Thyroid gland (tissue), 4 donors: ENCODE measurements around the gene ADAT3.

ENCODE experiments used
- POLR2A ChIP-seq, 2 donors: fragments of 450-650 bp; IDR thresholded peaks; one replicate each; pipeline ENCODE4 v1.6.1; 2017; ENCODE audit warnings: antibody characterized with exemption in 2 of 2, mild to moderate bottlenecking in 2 of 2, moderate library complexity in 1 of 2
- TF ChIP-seq, protein P1 (sequence below), 6 experiments: fragments of 200-600 bp in 3 of 6; fragments of 450-650 bp in 3 of 6; sonication (generic) in 3 of 6; IDR thresholded peaks; one replicate each; pipeline ENCODE4 v1.5.1; 2016 to 2019; ENCODE audit warnings: antibody characterized with exemption in 6 of 6, mild to moderate bottlenecking in 2 of 6, inconsistent platforms in 1 of 6, moderate library complexity in 1 of 6

DNA sequence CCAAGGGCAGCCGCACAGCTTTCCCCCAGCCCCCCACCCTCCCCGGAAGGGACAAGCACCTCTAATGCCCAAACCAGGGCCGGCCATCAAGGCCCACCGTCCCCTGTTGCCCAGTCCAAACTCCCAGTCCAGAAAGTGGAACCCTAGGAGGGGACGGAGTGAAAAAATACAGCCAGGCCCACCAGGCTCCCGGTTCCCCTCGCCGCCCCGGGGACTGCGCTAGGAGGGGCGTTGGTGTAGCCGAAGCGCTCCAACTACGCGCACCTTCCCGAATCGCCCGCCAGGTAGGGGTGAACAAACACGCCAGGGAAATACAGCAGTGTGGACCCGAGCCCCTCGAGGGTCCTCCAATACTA is 43.2 kb upstream of the ADAT3 start:
- no peak for TF ChIP-seq POLR2A (IDR thresholded peaks at IDR 0.05)
- TF ChIP-seq, protein P1, sequence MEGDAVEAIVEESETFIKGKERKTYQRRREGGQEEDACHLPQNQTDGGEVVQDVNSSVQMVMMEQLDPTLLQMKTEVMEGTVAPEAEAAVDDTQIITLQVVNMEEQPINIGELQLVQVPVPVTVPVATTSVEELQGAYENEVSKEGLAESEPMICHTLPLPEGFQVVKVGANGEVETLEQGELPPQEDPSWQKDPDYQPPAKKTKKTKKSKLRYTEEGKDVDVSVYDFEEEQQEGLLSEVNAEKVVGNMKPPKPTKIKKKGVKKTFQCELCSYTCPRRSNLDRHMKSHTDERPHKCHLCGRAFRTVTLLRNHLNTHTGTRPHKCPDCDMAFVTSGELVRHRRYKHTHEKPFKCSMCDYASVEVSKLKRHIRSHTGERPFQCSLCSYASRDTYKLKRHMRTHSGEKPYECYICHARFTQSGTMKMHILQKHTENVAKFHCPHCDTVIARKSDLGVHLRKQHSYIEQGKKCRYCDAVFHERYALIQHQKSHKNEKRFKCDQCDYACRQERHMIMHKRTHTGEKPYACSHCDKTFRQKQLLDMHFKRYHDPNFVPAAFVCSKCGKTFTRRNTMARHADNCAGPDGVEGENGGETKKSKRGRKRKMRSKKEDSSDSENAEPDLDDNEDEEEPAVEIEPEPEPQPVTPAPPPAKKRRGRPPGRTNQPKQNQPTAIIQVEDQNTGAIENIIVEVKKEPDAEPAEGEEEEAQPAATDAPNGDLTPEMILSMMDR (IDR thresholded peaks at IDR 0.05) = no peak
